CD14-positive monocyte (primary cell): Measurements from ENCODE around the gene EIF1. TPM values are rescaled to one million over a fixed set of nuclear protein-coding genes. Genes with fewer than 3 reads are reported as not detected.

Experiments used
- DNase-seq, 3 donors: peaks; one replicate each; pipeline ENCODE4 v3.0.0-alpha.2; 2011 to 2022
- H2AFZ ChIP-seq: 2 replicates; pipeline ENCODE4 v1.6.0; 2012; ENCODE audit warnings: mild to moderate bottlenecking, low read depth, low read length, inconsistent platforms; ENCODE audit not compliant: insufficient read depth, poor library complexity, severe bottlenecking
- H3K27ac ChIP-seq, 2 donors: 1 replicate in 1 of 2; 2 replicates in 1 of 2; pipeline ENCODE4 v1.5.1; 2012 to 2013; ENCODE audit warnings: low read length in 2 of 2, control low read depth in 1 of 2, inconsistent platforms in 1 of 2, low read depth in 1 of 2, mild to moderate bottlenecking in 1 of 2
- H3K27me3 ChIP-seq, 2 donors: one replicate each; pipeline versions ENCODE4 v1.6.0 to v1.6.1; 2011 to 2013; ENCODE audit warnings: low read length in 2 of 2; ENCODE audit not compliant: control insufficient read depth in 2 of 2, insufficient read depth in 2 of 2
- H3K36me3 ChIP-seq, 2 donors: replicated peaks in 1 of 2; 1 replicate in 1 of 2; 2 replicates in 1 of 2; pipeline versions ENCODE4 v1.5.1 to v1.6.1; 2012 to 2013; ENCODE audit warnings: low read length in 2 of 2, control low read depth in 1 of 2, inconsistent platforms in 1 of 2, mild to moderate bottlenecking in 1 of 2; ENCODE audit not compliant: insufficient read depth in 2 of 2, control insufficient read depth in 1 of 2
- H3K4me1 ChIP-seq, 2 donors: 1 replicate in 1 of 2; 2 replicates in 1 of 2; pipeline versions ENCODE4 v1.5.1 to v1.6.1; 2012 to 2013; ENCODE audit warnings: low read length in 2 of 2, control low read depth in 1 of 2, inconsistent platforms in 1 of 2, mild to moderate bottlenecking in 1 of 2, moderate library complexity in 1 of 2; ENCODE audit not compliant: insufficient read depth in 2 of 2, control insufficient read depth in 1 of 2
- H3K4me2 ChIP-seq: replicated peaks from 2 replicates; pipeline ENCODE3; 2012; ENCODE audit warnings: low read length, moderate library complexity, mild to moderate bottlenecking; ENCODE audit not compliant: poor library complexity, severe bottlenecking; ENCODE audit errors: extremely low read depth
- H3K4me3 ChIP-seq, 3 experiments: fragments of 200-600 bp in 1 of 3; sonication (generic) in 1 of 3; replicated peaks in 1 of 3; 1 replicate in 2 of 3; 2 replicates in 1 of 3; pipeline ENCODE4 v1.5.1; 2011 to 2013; ENCODE audit warnings: low read length in 3 of 3, mild to moderate bottlenecking in 3 of 3, control low read depth in 2 of 3, low read depth in 2 of 3, inconsistent platforms in 1 of 3, moderate library complexity in 1 of 3
- H3K79me2 ChIP-seq: 2 replicates; pipeline ENCODE4 v1.6.0; 2012; ENCODE audit warnings: mild to moderate bottlenecking, control low read depth, inconsistent platforms, low read length, moderate library complexity; ENCODE audit not compliant: insufficient read depth
- H3K9ac ChIP-seq: 2 replicates; pipeline ENCODE4 v1.6.0; 2017; ENCODE audit warnings: low read length, mild to moderate bottlenecking; ENCODE audit not compliant: insufficient read depth, poor library complexity, severe bottlenecking
- H3K9me3 ChIP-seq, 2 donors: replicated peaks in 1 of 2; 1 replicate in 1 of 2; 2 replicates in 1 of 2; pipeline versions ENCODE4 v1.5.1 to v1.6.1; 2012 to 2013; ENCODE audit warnings: low read length in 2 of 2, control low read depth in 1 of 2; ENCODE audit not compliant: control insufficient read depth in 1 of 2, insufficient read depth in 1 of 2
- H4K20me1 ChIP-seq: 2 replicates; pipeline ENCODE4 v1.6.0; 2012; ENCODE audit warnings: mild to moderate bottlenecking, low read length, control low read depth, moderate library complexity; ENCODE audit not compliant: insufficient read depth
- H3K27ac Mint-ChIP-seq, 7 donors: one replicate each; pipeline ENCODE4 v1.8.0; 2020; ENCODE audit warnings: mild to moderate bottlenecking in 7 of 7, mixed read lengths in 7 of 7, moderate library complexity in 6 of 7, inconsistent platforms in 2 of 7
- H3K27me3 Mint-ChIP-seq, 3 donors: one replicate each; pipeline ENCODE4 v1.8.0; 2021 to 2022; ENCODE audit warnings: low read depth in 3 of 3, mild to moderate bottlenecking in 3 of 3, mixed read lengths in 3 of 3, moderate library complexity in 3 of 3, inconsistent platforms in 1 of 3
- H3K36me3 Mint-ChIP-seq, 2 donors: one replicate each; pipeline ENCODE4 v1.8.0; 2020; ENCODE audit warnings: mixed read lengths in 2 of 2, inconsistent platforms in 1 of 2, mild to moderate bottlenecking in 1 of 2
- H3K4me1 Mint-ChIP-seq: one replicate; pipeline ENCODE4 v1.8.0; 2020; ENCODE audit warnings: mild to moderate bottlenecking, mixed read lengths
- H3K4me3 Mint-ChIP-seq, 2 donors: one replicate each; pipeline ENCODE4 v1.8.0; 2020; ENCODE audit warnings: mild to moderate bottlenecking in 2 of 2, mixed read lengths in 2 of 2, moderate library complexity in 1 of 2
- H3K9me3 Mint-ChIP-seq, 7 donors: one replicate each; pipeline ENCODE4 v1.8.0; 2020 to 2022; ENCODE audit warnings: mixed read lengths in 7 of 7, mild to moderate bottlenecking in 6 of 7, moderate library complexity in 6 of 7, inconsistent platforms in 2 of 7
- WGBS: methylation state at CpG from one replicate; pipeline ENCODE4 v1.1.5; 2013; ENCODE audit warnings: missing lambda C conversion rate; ENCODE audit not compliant: insufficient coverage; 5-methylcytosine and 5-hydroxymethylcytosine counted together
- intact Hi-C, 2 donors: fragments of 100-400 bp; cut with micrococcal nuclease; formaldehyde crosslinking; loops; one replicate each; pipeline versions ENCODE4 v1.15.0 to v1.15.1; 2023
- polyA plus RNA-seq, 3 donors: library from polyadenylated mRNA; depleted of rRNA in 1 of 3; unstranded in 2 of 3; stranded (reverse) in 1 of 3; fragments of 300-500 nt in 2 of 3; fragments of >200 nt in 1 of 3; fragmentation: Illumina TruSeq in 2 of 3; gene quantifications; 1 replicate in 2 of 3; 2 replicates in 1 of 3; pipeline ENCODE4 v1.2.3, GENCODE V29; 2012 to 2021
- TF ChIP-seq, protein P1 (sequence below): fragments of 200-600 bp; IDR thresholded peaks from one replicate; pipeline ENCODE4 v1.8.0; 2022; ENCODE audit warnings: antibody characterized with exemption, mild to moderate bottlenecking

Gene EIF1
- polyA plus RNA-seq, 3 donors: 1,176 to 1,536 (median 1,425) TPM

DNA sequence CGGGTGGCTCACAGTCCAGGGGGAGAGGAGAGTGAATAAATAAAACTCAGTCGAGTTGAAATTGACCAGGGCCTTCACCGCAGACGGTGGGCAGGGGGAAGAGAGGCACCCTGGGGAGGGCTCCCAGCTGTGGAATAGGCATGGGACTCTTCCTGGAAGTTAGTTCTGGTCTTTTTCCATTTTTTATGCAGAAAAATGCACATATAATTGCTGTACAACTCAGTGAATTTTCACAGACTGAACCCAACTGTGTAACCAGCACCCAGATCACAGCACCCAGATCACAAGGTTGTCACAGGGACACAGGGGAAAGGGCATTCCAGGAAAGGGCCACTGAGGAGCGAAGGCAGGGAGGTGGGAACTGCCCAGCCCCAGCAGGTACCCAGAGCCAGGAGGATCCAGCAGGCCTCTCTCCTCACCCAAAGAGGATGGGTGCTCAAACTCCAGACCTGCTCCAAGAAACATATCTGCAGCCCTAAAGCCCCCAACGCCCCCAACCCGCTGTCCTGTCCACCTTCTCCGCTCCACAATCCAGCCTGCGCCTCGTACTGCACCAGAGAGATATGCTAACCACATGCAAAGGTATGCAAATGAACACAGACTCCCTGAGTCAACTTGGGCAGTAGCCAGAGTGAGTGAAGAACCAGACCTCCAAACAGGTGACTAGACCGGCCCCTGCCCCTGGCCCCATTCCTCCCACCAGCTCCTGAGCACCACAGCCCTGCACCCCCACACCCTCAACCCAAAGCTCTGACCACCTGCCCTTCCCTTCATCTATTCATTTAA, 29.1 kb upstream of the EIF1 start:
- Histone ChIP-seq H3K27me3 (no peaks in the 10 kb centered on the region), H4K20me1 (no peaks in the 10 kb centered on the region), H3K27ac (no peak overlapping the region), H3K36me3 (no peaks in the 10 kb centered on the region), H3K79me2 (no peaks in the 10 kb centered on the region), H3K4me3 (no peak overlapping the region), H3K9me3 (no peaks in the 10 kb centered on the region), H3K9ac (no peak overlapping the region), H3K4me1 (no peaks in the 10 kb centered on the region), H3K4me2 (no peak overlapping the region), H2AFZ (no peak overlapping the region)
- WGBS: 94% methylated on average over 9 of the region's 11 CpGs
- H3K27me3 Mint-ChIP-seq: peaks cover 11 to 12% (median 11%) of the 10 kb centered on the region in 3 donors
- H3K4me1 Mint-ChIP-seq: peaks cover 2% of the 10 kb centered on the region
- intact Hi-C loops: loop anchor here (5.0 to 10.0 kb wide), 4 partner anchors 112 to 755 kb away; no protein-coding TSS in a partner anchor
- H3K9me3 Mint-ChIP-seq: peaks cover 0 to 2% (median 0%) of the 10 kb centered on the region in 7 donors
- H3K4me3 Mint-ChIP-seq: no peak overlapping the region
- TF ChIP-seq, protein P1, sequence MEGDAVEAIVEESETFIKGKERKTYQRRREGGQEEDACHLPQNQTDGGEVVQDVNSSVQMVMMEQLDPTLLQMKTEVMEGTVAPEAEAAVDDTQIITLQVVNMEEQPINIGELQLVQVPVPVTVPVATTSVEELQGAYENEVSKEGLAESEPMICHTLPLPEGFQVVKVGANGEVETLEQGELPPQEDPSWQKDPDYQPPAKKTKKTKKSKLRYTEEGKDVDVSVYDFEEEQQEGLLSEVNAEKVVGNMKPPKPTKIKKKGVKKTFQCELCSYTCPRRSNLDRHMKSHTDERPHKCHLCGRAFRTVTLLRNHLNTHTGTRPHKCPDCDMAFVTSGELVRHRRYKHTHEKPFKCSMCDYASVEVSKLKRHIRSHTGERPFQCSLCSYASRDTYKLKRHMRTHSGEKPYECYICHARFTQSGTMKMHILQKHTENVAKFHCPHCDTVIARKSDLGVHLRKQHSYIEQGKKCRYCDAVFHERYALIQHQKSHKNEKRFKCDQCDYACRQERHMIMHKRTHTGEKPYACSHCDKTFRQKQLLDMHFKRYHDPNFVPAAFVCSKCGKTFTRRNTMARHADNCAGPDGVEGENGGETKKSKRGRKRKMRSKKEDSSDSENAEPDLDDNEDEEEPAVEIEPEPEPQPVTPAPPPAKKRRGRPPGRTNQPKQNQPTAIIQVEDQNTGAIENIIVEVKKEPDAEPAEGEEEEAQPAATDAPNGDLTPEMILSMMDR: no peak
- peak overlapping the region in 3 of 7 donors; percentile 1 to 60 (median 42) for H3K27ac Mint-ChIP-seq
- H3K36me3 Mint-ChIP-seq: no peaks in the 10 kb centered on the region
- no peak for DNase-seq

- Histone ChIP-seq H3K27ac (no peak overlapping the region), H4K20me1 (no peaks in the 10 kb centered on the region), H3K79me2 (no peaks in the 10 kb centered on the region), H3K4me1 (no peaks in the 10 kb centered on the region), H3K9ac (no peak overlapping the region), H3K4me2 (no peak overlapping the region), H3K4me3 (no peak overlapping the region), H2AFZ (no peak overlapping the region), H3K9me3 (no peaks in the 10 kb centered on the region), H3K27me3 (no peaks in the 10 kb centered on the region), H3K36me3 (no peaks in the 10 kb centered on the region)
- WGBS: 93% methylated on average over 3 of the region's 8 CpGs
- no peak for DNase-seq
- Mint-ChIP-seq H3K27me3 (peaks cover 15 to 16% (median 15%) of the 10 kb centered on the region in 3 donors), H3K9me3 (peaks cover 0 to 2% (median 0%) of the 10 kb centered on the region in 7 donors), H3K4me1 (peaks cover 2% of the 10 kb centered on the region), H3K4me3 (no peak overlapping the region), H3K27ac (no peak overlapping the region), H3K36me3 (no peaks in the 10 kb centered on the region)
- TF ChIP-seq, protein P1: no peak
- intact Hi-C loops: loop anchor here (5.0 to 10.0 kb wide), 4 partner anchors 113 to 755 kb away; no protein-coding TSS in a partner anchor
These were observed 28.4 kb upstream of the EIF1 start for GRCh38 chr17:41660221-41660711.
